ENCODE data around the gene ABCB11.

Gene ABCB11

GRCh38 chr2:169029341-169029740 lies 1.8 kb downstream of the ABCB11 start:
- no peak for DNase-seq
- no peaks in the 10 kb centered on the region for H3K27me3 ChIP-seq
- no peaks in the 10 kb centered on the region for H3K36me3 ChIP-seq
- H3K27ac ChIP-seq: no peak overlapping the region
- H3K9me3 ChIP-seq: no peaks in the 10 kb centered on the region
- H3K4me3 ChIP-seq: no peak overlapping the region
- intact Hi-C loops (cut with DNase I; ENCODE audit: low total_unique reads): no loop called here
- no peak for TF ChIP-seq CTCF (IDR thresholded peaks at IDR 0.05)
- no peaks in the 10 kb centered on the region for H3K4me1 ChIP-seq

- no peak for DNase-seq
- Histone ChIP-seq H3K36me3 (no peaks in the 10 kb centered on the region), H3K27ac (no peak overlapping the region), H3K4me1 (no peaks in the 10 kb centered on the region), H3K9me3 (no peaks in the 10 kb centered on the region), H3K4me3 (no peak overlapping the region), H3K27me3 (no peaks in the 10 kb centered on the region)
- intact Hi-C loops (cut with DNase I; ENCODE audit: low total_unique reads): no loop called here
- TF ChIP-seq CTCF (IDR thresholded peaks at IDR 0.05): no peak
These were observed 3.9 kb downstream of the ABCB11 start for GRCh38 chr2:169027234-169027633.

- no peak for TF ChIP-seq CTCF (IDR thresholded peaks at IDR 0.05)
- intact Hi-C loops (cut with DNase I; ENCODE audit: low total_unique reads): no loop called here
- Histone ChIP-seq H3K4me3 (no peak overlapping the region), H3K9me3 (no peaks in the 10 kb centered on the region), H3K4me1 (no peaks in the 10 kb centered on the region), H3K27me3 (no peaks in the 10 kb centered on the region), H3K36me3 (no peaks in the 10 kb centered on the region), H3K27ac (no peak overlapping the region)
- no peak for DNase-seq
These were observed 5.1 kb downstream of the ABCB11 start for GRCh38 chr2:169026056-169026455.

- Histone ChIP-seq H3K27me3 (no peaks in the 10 kb centered on the region), H3K4me1 (no peaks in the 10 kb centered on the region), H3K9me3 (no peaks in the 10 kb centered on the region), H3K36me3 (no peaks in the 10 kb centered on the region), H3K27ac (no peak overlapping the region), H3K4me3 (no peak overlapping the region)
- intact Hi-C loops (cut with DNase I; ENCODE audit: low total_unique reads): no loop called here
- no peak for DNase-seq
- no peak for TF ChIP-seq CTCF (IDR thresholded peaks at IDR 0.05)
These were observed 8.0 kb downstream of the ABCB11 start for GRCh38 chr2:169023161-169023560.

- intact Hi-C loops (cut with DNase I; ENCODE audit: low total_unique reads): no loop called here
- H3K4me1 ChIP-seq: no peaks in the 10 kb centered on the region
These were observed 12.7 kb downstream of the ABCB11 start for GRCh38 chr2:169018390-169018789.

More at GRCh38 chr2:169018390-169018789, 12.7 kb downstream of the ABCB11 start:
- no peak for DNase-seq
- no peaks in the 10 kb centered on the region for H3K36me3 ChIP-seq
- TF ChIP-seq CTCF (IDR thresholded peaks at IDR 0.05): no peak
- H3K27ac ChIP-seq: no peak overlapping the region
- H3K4me3 ChIP-seq: no peak overlapping the region
- H3K27me3 ChIP-seq: no peaks in the 10 kb centered on the region
- H3K9me3 ChIP-seq: no peaks in the 10 kb centered on the region

Measured in tibial artery (tissue), 4 donors.